ENCODE data around the gene GLYATL1.
"Not testable (repeated sequence)": the region's sequence is repeated elsewhere in the genome, so short reads cannot be mapped to it uniquely, and the experiment has no call there.

Gene GLYATL1

GRCh38 chr11:58998480-58999290, 59.4 kb downstream of the GLYATL1 start:
- DNase-seq (ENCODE audit: low spot score): no peak

GRCh38 chr11:58999291-58999680, 60.0 kb downstream of the GLYATL1 start:
- no peak for DNase-seq (ENCODE audit: low spot score)

- no peak for DNase-seq (ENCODE audit: low spot score)
These were observed 60.7 kb downstream of the GLYATL1 start for GRCh38 chr11:59000003-59000402.

- DNase-seq (ENCODE audit: low spot score): not testable (repeated sequence)
These were observed 62.7 kb downstream of the GLYATL1 start for GRCh38 chr11:59002006-59002405.

Data from hematopoietic multipotent progenitor cell treated with erythropoietin and hydrocortisone succinate and interleukin-3 and kit ligand, for 15 days (in vitro differentiated cells).